Raji (cell line): ENCODE data around the gene RELL2.

Source experiments
- POLR2A ChIP-seq: IDR thresholded peaks from 2 replicates; pipeline ENCODE4 v1.6.1; 2011; ENCODE audit warnings: low read depth, low read length, control low read depth; ENCODE audit not compliant: insufficient read depth

Gene RELL2

DNA sequence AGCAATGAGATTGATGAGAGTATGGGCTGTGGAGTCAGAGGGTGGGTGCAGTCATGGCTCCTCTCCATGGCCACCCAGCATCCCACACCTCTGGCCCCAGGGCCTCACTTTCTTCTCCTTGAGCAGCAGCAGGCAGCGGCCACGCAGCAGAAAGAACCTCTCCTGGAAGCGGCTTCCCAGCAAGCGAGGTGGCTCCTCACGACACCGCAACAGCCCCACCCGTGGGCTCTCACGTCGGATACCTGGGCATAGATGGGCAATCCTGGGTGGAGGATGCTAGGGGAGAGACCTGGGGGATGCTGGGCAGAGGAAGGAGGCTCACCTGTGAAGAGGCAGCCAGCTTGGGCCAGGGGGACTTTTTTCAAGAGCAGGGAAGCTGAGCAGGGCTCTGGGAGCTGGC lies 19.6 kb downstream of the RELL2 start:
- TF ChIP-seq POLR2A = no peak

DNA sequence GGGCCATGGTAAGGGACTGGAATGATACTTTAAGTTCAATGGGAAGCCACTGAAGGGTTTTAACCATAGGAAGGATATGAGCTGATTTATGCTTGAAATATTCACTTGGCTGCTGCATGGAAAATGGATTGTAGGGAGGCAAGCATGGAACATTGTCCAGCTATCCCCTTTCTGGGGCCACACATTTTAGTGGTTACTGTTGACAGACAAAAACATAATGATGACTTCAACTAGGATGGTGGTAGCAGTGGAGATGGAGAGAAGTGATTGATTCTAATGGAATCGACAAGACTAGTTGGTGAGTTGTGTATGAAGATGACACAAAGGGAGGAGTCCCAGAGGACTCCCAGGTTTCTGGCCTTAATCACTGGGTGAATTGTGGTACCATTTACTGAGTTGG lies 20.6 kb downstream of the RELL2 start:
- TF ChIP-seq POLR2A = no peak

DNA sequence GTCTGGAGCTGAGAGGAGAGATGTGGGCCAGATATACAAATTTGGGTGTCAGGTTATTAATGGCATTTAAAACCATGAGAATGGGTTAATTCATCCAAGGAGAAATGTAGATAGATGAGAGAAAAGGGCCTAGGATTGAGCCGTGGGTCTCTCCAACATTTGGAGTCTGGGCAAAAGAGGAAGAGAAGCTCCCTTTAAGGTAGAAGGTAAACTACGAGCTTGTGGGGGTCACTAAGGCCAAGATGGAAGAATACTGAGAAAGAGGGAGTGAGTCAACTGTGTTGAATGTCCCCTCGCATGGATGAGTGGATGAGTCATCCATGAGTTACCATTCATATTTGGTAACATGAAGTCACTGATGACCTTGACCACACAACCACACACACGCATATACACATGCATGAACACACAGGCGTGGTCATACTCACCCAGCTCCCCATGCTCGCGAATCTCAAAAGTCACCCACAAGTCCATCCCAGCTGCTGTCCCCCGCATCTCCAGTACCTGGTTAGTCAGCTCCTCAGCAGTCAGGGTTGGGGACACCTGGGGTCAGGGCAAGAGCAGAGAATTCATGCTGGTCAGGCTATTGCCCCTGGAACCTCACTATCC lies 21.2 kb downstream of the RELL2 start:
- TF ChIP-seq POLR2A = no peak

DNA sequence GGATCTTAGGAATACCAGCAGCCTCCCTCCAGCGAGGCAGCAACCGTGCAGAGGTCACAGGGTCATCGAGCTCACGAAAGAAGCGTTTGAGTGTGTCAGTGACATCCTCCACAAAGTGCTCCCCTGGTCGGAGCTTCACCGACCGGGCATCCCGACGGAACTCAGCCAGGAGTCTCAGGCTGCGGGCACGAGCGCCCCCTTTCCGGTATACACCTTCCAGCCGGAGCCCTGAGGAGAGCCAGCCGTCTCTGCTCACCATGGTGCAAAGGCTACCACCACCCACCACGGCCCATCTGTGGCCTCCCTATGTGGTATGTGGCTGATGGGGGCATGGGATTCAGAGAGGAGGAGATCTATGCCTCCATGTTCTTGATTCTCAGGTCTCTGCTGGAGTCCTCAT lies 25.2 kb downstream of the RELL2 start:
- no peak for TF ChIP-seq POLR2A

DNA sequence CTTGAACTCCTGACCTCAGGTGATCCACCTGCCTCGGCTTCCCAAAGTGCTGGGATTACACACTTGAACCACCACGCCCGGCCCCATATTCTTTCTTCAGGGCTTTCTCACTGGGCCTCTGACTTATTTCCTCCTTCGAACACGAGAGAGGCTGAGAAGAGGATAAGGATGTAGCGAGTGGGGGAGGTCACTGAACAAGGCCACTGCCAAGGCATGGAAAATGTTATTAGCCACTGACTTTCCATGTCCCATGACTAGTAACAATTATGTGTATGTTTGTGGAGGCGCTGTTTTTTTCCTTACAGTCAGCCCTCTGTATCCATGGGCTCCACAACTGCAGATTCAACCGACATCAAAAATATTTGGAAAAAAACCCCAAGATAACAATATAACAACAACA lies 26.7 kb downstream of the RELL2 start:
- no peak for TF ChIP-seq POLR2A

DNA sequence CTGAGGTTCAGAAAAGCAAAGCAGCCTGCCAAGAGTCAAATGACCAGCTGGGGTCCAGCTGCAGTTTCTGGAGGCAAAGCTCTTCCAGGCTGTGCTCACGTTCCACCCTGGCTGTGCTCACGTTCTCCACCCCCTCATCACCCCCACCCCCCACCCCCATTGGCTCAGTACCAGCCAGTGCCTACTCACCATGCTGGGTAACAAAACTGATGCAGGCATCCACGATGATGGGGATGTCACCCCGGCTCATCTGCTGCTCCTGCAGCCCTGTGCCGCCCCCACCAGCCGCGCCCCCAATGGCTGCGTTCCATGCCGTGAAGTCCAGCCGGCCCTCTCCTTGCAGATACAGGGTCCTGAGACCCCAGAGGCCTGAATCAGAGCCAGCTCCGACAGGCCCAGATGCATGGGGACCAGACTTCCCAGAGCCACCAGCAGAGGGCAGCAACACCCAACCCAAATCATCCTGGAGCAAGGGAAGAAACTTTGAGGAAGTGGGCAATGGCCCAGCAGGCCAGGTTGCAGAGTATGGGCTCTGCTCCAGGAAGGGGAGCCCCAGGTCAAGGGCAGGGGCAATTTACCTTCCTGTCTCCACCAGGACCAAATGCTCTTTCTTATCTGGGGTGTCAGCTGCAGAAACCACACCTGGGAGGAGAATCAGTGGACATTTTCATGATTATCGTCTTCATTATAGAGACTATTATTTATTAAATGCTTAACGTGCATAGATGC lies 28.1 kb downstream of the RELL2 start:
- TF ChIP-seq POLR2A = no peak

DNA sequence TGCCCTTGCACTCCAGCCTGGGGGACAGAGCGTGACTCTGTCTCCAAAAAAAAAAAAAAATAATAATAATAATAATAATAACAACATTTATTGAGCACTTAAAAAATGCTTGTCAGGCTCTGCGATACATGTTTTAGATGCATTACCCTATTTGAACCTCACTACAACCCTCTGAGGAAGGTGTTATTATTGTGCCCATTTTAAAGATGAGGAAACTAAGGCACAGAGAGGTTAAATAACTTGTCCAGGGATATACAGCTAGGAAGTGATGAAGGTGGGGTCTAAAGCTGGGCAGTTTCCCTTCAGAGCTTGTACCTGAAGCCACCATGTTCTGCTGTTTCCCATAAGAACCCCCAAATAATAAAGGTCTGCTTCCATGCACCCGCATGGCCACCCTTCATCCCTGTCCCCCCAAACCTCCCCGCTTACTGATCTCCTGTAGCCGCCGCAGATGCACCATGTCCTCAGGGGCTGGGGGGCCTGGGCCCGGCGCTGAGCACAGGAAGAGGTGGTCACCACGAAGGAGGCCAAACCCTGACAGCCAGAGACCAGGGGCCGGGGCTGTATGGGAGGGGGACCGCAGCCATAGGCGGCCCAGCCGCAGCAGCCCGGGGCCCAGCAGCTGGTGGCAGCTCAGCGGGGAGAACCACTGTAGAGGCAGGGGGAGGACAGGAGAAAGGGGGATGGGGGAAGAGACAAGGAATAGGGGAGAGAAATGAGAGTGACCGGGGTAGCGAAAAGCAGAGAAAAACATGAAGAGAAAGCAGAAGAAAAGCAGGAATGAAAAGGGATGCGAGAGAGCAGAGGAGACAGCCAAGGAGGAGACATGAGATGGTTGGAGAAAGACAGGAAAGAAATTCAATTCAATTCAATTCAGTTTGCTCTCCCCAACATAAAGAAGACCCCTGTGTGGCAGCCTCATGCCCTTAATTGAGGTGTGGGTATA lies 29.5 kb downstream of the RELL2 start:
- TF ChIP-seq POLR2A = no peak

DNA sequence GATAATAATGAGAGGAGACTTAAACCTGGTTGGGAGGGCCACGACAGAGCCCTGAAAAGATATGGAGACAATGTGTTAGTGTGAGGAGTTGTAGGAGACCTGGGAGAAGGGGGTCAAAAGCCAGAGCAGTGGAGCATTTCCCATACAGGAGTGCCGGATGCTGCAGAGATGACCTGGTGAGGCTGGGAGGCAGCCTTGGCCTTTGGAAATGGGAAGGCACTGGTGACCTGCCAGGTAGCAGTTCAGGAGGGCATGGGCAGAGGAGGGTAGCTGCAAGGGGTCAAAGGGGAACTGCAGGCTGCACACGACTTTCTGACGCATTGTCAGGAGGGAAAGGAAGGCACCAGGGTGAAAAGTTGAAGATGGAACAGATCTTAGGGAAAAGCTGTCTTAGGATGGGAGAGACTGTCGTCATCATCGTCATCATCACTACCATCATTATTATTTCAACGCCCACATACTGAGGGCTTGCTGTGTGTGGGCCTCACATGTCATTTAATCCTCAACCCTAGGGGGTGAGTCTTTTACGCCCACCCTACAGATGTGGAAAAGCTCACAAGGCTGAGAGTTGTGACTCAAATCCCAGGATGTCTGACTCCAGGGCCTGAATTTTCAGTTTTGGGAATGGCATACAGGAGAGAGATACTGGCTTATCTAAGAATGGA lies 31.9 kb downstream of the RELL2 start:
- TF ChIP-seq POLR2A = no peak

DNA sequence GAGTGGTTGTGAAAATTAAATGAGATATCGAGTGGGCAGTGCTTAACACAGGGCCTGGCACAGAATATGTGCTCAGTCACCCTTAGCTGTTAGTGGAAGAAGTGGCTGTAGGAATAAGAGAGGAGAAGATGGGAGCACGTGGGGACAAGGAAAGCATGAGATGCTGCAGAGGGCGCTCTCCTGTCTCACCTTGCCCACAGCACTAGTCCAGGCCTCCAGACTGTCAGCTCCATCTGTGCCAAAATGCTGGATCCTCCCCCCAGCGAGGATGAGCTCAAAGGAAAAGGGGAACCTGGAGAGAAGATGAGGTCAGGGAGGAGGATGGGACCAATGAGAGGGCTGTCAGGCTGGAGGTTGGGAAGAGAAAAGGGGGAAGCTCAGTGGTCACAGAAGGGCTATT lies 32.7 kb downstream of the RELL2 start:
- no peak for TF ChIP-seq POLR2A

DNA sequence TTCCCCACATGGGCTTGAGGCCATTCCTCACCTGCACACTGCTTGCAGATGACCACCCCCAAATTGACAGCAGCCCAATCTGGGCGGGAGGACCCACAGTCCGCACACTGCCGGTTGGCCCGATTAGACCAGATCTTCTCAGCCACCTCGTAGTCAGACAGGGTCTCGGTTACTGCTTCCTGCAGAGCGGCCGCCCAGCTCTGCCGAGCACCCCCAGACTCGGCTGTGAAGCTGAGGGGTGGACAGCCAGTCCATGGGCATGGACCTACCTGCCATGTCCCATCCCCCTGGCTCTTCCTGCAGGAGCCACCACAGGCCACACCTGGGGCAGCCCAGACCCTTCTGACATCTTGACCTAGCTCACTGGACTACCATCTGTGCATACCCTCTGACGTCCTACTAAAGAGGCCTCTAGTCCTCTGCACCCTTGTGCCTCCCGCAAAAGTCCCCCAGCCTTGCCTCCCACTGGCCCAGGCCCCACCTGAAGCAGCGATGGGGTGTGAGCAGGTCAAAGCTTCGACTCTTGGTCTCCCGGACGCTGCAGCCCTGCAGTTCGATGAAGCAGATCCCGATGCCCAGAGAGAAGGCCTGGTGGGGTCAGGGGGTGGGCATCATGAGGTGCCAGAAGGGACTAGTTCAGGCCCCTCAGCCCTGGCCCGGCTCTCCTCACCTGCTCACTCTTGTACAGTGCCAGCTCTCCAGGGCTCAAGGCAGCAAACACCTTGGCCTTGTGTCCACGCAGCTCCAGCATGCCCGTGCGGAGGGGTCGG lies 35.5 kb downstream of the RELL2 start:
- TF ChIP-seq POLR2A = no peak

DNA sequence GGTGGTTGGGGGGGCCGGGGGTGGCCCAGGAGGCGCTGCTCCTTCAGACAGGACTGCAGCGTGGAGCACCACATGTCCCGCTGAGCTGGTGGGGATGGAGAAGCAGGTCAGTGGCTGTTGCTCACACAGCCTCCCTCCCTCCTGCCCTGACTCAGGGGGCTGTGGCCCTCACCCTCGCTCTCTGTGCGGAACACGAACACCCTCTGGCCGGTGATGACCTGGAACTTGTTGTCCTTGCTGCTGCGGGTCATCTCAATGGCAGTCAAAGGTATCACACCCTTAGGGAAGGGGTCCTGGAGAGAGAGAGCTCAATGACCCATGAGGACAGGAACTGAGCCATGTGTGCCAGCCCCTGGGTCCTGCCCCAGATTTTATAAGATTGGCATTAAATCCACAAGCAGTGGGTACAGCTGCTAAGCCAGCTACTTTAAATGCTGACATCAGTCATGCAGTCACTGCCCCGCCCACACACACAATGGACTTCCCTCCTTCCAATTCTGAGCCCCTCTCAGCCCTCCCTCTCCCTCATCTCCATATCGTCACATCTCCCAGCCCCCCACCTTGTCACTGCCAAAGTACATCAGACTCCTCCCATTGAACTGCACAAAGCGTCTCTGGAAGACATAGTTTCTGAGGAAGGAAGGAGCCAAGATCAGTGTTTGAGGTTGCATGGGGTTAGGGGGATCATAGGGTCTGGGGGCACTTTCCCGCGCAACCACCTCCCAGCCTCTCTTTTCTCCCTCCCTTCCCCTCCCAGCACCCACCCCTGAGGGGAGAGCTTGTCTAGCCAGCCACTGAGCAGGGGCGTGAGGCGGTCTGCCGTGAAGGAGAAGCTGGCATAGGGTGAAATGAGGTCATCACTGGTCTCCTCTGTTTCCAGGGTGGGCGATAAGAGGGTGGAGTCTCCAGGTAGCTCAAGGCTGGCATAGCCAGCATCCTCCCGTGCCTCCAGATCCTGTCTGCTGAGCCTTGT lies 36.3 kb downstream of the RELL2 start:
- TF ChIP-seq POLR2A = no peak

DNA sequence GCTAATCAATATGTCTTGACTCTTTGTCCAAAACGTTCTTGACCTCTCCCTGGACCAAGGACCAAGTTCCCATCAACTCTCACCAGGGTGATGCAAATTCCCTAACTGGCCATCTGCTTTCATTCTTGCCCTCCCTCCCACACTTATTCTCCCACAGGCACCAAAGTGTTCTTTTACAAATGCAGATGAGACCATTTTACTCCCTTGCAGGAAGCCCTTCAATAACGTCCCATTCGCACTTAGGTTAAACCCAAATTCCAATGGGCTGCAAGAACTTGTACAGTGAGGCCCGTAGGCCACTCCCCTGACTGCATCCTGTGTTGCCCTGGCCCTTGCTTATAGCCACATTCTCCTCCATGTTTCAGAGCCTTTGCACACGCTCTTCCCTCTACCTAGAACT lies 38.0 kb downstream of the RELL2 start:
- no peak for TF ChIP-seq POLR2A

DNA sequence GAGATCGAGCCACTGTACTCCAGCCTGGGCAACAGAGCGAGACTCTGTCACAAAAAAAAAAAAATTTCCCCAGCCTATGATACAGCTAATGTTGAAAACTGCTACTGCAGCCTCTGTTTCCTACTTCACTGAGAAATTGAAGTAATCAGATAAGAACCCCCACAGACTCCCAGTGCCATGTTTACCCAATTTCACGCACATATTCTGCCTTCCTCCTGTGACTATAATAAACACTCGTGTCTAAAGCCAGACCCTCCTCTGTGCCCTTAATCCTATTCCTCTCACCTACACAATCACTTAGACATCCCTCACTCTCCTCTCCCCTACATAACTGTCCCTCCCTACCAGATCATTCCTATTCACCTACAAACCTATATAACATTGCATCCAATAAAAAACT lies 38.9 kb downstream of the RELL2 start:
- TF ChIP-seq POLR2A = no peak
